A549 treated with ZK216348 at 1 μM for 4 hours (cell line): Measurements from ENCODE around the gene TBKBP1. TPM values are rescaled to one million over a fixed set of nuclear protein-coding genes. Genes with fewer than 3 reads are reported as not detected.

Source experiments
- total RNA-seq: library from RNA; stranded (reverse); fragments of 200-300 nt; extraction: Qiagen RNA extraction; gene quantifications from 5 replicates; pipeline ENCODE4 v1.2.3, GENCODE V29; 2022; ENCODE audit warnings: low read depth

Gene TBKBP1
- 3.5 to 6.4 TPM (median 5.7 TPM) in 5 replicates for total RNA-seq

GRCh38 chr17:47693731-47694580 lies at the start of gene TBKBP1:
Gene TBKBP1, plus strand, starts transcription at chr17:47694161. Its CDS starts 1,952 bp downstream, at chr17:47696113.

GRCh38 chr17:47649153-47649971 lies 44.6 kb upstream of the TBKBP1 start, which contains the start of gene KPNB1:
Gene KPNB1, plus strand, starts transcription at chr17:47649919. Its CDS starts 326 bp downstream, at chr17:47650245.

GRCh38 chr17:47733047-47733673 lies 39.2 kb downstream of the TBKBP1 start, which contains the start of gene TBX21:
Gene TBX21, plus strand, starts transcription at chr17:47733236. Its CDS starts 219 bp downstream, at chr17:47733455.

Other genes with a start within 250 kb of the TBKBP1 start
- gene NPEPPS, start 163.1 kb upstream of the TBKBP1 start, total RNA-seq = 57.7 to 83.6 TPM (median 66.6 TPM) in 5 replicates
- 303 to 417 TPM (median 321 TPM) in 5 replicates for gene KPNB1, start 44.2 kb upstream of the TBKBP1 start, total RNA-seq
- 0.13 to 0.15 TPM in 2 of 5 replicates, not detected in the others for gene TBX21, start 39.1 kb downstream of the TBKBP1 start, total RNA-seq
- gene OSBPL7, start 127.6 kb downstream of the TBKBP1 start, total RNA-seq = 7.8 to 14.6 TPM (median 10.1 TPM) in 5 replicates
- 80.8 to 92.7 TPM (median 88.3 TPM) in 5 replicates for gene MRPL10, start 137.4 kb downstream of the TBKBP1 start, total RNA-seq
- gene LRRC46, start 137.5 kb downstream of the TBKBP1 start, total RNA-seq = 3.1 to 4.2 TPM (median 3.9 TPM) in 5 replicates
- 22.2 to 41.6 TPM (median 36.4 TPM) in 5 replicates for gene SCRN2, start 147.1 kb downstream of the TBKBP1 start, total RNA-seq
- gene SP6, start 157.0 kb downstream of the TBKBP1 start, total RNA-seq = 2.9 to 4.1 TPM (median 3.8 TPM) in 5 replicates
- 13.4 to 18.7 TPM (median 17.3 TPM) in 5 replicates for gene SP2, start 202.1 kb downstream of the TBKBP1 start, total RNA-seq
- gene PNPO, start 247.4 kb downstream of the TBKBP1 start, total RNA-seq = 20.5 to 26.4 TPM (median 21.4 TPM) in 5 replicates